GM19397 (cell line): ENCODE results near the gene SERTM1.

Experiments used
- ATAC-seq: cut with Tn5 transposase; IDR thresholded peaks from one replicate; pipeline ENCODE4 v1.9.1; 2021; ENCODE audit warnings: mild to moderate bottlenecking, moderate library complexity; ENCODE audit not compliant: unreplicated experiment

The SERTM1 gene

DNA sequence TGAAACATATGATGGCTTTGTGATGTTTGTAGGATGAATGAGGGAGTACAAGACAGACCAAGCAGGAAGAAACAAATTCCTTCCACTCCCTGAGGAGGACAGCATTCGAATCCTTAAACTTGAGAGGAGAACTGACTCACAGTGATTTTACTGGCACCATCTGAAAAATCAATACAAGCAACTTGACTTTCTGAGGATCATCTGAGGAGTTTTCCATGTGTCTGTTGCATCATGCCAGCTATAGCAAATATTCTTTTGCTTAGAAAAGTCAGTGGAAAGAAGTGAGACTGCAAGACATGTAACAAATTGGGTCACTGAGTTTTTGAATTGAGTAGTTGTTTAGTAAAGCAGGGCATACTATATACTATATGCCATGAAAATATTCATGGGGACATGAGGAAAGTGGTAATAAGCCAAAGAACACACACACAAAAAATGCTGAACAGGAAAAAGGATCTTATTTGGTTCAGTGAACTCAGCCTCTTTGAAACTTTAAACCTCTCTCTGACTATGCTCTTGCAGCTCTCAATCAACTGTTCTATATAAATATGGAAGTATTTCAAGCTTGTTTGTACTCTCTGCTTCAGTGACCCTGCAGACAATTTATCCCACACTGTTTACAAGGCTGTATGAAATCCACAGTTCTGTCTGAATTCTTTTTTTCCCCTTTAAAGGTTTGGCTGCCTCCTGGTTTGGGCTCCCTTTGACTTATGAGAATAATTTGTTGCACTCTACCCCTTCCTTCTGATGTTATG lies 35.5 kb downstream of the SERTM1 start:
- ATAC-seq, result no peak

- no peak for ATAC-seq
Measured at GRCh38 chr13:36710396-36710795, 36.6 kb downstream of the SERTM1 start.

- no peak for ATAC-seq
Measured at GRCh38 chr13:36712290-36712689, 38.5 kb downstream of the SERTM1 start.

- ATAC-seq, result no peak
Measured at GRCh38 chr13:36712770-36713169, 39.0 kb downstream of the SERTM1 start.

DNA sequence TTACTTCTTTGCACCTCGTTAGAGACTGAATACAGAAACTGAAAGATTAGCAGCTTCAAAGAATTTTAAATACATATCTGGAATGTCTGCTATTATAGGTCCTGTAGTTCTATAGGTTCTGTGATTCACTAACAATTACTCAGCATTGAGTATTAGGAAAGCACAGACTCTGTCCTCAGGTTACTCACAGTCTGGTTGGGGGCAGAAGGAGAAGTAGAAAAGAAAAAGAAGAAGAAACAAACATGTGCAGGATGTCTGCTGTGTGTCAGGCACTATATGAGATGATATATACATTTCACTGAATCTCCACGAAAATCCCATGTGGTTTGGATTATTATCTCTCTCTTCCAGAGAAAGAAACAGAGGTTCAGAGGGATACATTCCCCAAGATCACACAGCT lies 40.1 kb downstream of the SERTM1 start:
- ATAC-seq, result no peak

GRCh38 chr13:36715841-36716240 lies 42.0 kb downstream of the SERTM1 start:
- no peak for ATAC-seq

GRCh38 chr13:36717017-36717416 lies 43.2 kb downstream of the SERTM1 start:
- ATAC-seq, result no peak

DNA sequence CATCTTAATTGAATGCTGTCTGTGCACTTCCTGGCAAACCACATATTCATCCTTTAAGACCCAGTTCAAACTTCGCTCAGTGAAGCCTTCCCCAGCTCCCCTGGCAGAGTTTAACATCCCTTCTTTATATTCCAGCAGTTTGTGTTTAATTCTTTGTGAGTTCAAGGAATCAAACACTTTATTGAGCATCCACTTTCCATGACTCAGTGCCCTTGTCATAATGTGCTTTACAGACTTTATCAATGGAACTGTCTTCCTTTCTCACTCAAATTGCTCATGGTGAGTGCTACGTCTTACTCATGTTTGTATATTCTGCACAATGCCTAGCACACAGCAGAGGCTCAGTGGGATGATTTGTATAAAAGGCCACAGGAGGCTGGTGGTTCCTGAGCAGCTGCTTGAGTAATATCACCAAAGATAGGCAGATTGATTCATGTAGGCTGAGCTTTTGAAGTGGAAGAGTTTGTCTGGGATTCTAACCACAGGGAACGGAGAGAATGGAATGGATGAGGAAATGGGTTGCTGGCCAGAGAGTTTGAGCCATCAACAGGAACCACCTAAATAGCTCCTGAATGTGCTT lies 44.2 kb downstream of the SERTM1 start:
- ATAC-seq, result no peak

GRCh38 chr13:36718686-36719085 lies 44.9 kb downstream of the SERTM1 start:
- no peak for ATAC-seq

DNA sequence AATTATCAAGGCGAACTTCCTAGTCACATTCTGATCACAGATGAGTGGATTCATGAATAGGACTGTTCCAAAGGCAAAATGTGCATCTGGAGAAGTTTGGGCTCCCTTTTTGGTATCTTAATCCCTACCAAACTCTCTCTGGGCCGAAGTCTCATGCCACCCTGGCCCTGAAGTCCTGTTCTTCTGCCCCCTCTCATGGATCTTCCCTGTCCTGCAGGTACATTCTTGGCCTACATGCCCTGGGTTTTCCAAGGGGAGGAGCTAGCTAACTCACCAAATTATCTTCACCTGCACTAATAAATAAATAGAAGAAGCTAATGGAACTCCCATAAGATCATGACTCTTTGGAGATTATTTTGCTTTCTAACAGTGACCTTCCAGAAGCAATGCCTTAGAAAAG lies 50.3 kb downstream of the SERTM1 start:
- ATAC-seq, result no peak

DNA sequence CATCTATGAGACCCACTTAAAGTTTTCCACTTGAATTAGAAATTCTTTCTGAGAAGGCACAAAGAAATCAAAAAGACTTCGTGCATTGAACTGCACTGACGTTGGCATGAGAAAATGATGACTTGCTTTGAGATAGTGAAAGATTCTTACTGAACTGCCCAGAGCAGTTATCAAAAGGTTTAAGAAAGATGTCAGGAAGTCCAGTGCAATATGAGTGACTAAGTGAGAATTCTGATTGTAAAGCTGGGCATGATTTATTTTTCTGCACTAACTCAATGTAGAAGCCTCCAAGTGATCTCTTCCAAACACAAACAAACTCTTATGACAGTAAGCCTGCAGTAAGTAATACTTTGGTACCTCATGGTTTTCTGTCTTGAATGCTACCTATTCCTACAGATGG lies 52.1 kb downstream of the SERTM1 start:
- ATAC-seq, result no peak

- no peak for ATAC-seq
Measured at GRCh38 chr13:36728006-36728405, 54.2 kb downstream of the SERTM1 start.

- ATAC-seq, result no peak
Measured at GRCh38 chr13:36736119-36736726, 62.4 kb downstream of the SERTM1 start.

DNA sequence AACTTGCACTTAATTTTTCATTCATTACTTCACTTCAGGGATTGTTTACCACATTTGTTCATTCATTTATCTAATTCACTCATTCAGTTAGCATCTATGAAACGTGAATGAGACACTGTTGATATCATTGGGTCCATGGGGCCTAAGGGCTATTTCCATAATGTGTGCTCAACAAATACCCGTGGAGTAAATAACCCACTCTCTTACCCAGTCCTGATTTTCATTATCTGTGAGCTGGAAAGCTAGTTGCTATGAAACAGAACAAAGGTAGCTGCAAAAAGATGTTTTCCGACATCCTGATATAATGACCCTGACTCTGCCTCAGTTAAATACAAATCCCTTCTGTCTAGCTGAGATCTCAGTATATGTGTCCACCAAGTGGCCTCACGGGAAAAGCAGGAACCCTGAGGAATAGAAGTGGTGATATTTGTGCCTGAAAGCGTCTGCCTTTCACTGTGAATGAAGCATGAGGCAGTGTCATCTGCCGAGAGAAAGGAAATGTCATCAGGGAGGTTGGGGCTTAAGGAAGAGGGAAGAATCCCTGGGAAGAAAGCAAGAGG lies 63.8 kb downstream of the SERTM1 start:
- ATAC-seq, result no peak

GRCh38 chr13:36745436-36745835 lies 71.6 kb downstream of the SERTM1 start:
- no peak for ATAC-seq

GRCh38 chr13:36746051-36746450 lies 72.2 kb downstream of the SERTM1 start:
- no peak for ATAC-seq
